Left forelimb (tissue), 1 donor: Measurements from ENCODE around the gene BNC2.

Source experiments
- DNase-seq: peaks from one replicate; pipeline ENCODE4 v3.0.0-alpha.2; 2018; ENCODE audit warnings: low spot score

The BNC2 gene

GRCh38 chr9:16816011-16816410, 54.5 kb downstream of the BNC2 start:
- no peak for DNase-seq

- no peak for DNase-seq
Observed at GRCh38 chr9:16815079-16815478, 55.4 kb downstream of the BNC2 start.

- DNase-seq: no peak
Observed at GRCh38 chr9:16813838-16814237, 56.6 kb downstream of the BNC2 start.

GRCh38 chr9:16811987-16812685, 58.3 kb downstream of the BNC2 start:
- no peak for DNase-seq

GRCh38 chr9:16809912-16810610, 60.4 kb downstream of the BNC2 start:
- no peak for DNase-seq

GRCh38 chr9:16806674-16807073, 63.8 kb downstream of the BNC2 start:
- no peak for DNase-seq

- no peak for DNase-seq
Observed at GRCh38 chr9:16803648-16804047, 66.8 kb downstream of the BNC2 start.

- DNase-seq: no peak
Observed at GRCh38 chr9:16801871-16802466, 68.5 kb downstream of the BNC2 start.

- no peak for DNase-seq
Observed at GRCh38 chr9:16796304-16796825, 74.1 kb downstream of the BNC2 start.

GRCh38 chr9:16794871-16795639, 75.4 kb downstream of the BNC2 start:
- no peak for DNase-seq

GRCh38 chr9:16794103-16794502, 76.4 kb downstream of the BNC2 start:
- DNase-seq: no peak

GRCh38 chr9:16787724-16788123, 82.7 kb downstream of the BNC2 start:
- DNase-seq: no peak

- no peak for DNase-seq
Observed at GRCh38 chr9:16784002-16784401, 86.5 kb downstream of the BNC2 start.

- no peak for DNase-seq
Observed at GRCh38 chr9:16782490-16782889, 88.0 kb downstream of the BNC2 start.

- no peak for DNase-seq
Observed at GRCh38 chr9:16775330-16775729, 95.1 kb downstream of the BNC2 start.

- no peak for DNase-seq
Observed at GRCh38 chr9:16773617-16774016, 96.9 kb downstream of the BNC2 start.

- no peak for DNase-seq
Observed at GRCh38 chr9:16773116-16773515, 97.4 kb downstream of the BNC2 start.

- no peak for DNase-seq
Observed at GRCh38 chr9:16771356-16771755, 99.1 kb downstream of the BNC2 start.

- DNase-seq: no peak
Observed at GRCh38 chr9:16769291-16769690, 101.2 kb downstream of the BNC2 start.

- DNase-seq: no peak
Observed at GRCh38 chr9:16768816-16769215, 101.7 kb downstream of the BNC2 start.

- DNase-seq: no peak
Observed at GRCh38 chr9:16767366-16767765, 103.1 kb downstream of the BNC2 start.

GRCh38 chr9:16763946-16764345, 106.5 kb downstream of the BNC2 start:
- no peak for DNase-seq
